DOHH2 (cell line): ENCODE measurements around the gene URGCP.

Source experiments
- EZH2phosphoT487 ChIP-seq: fragments of 200-600 bp; sonication (generic); IDR thresholded peaks from 2 replicates; pipeline ENCODE4 v1.6.1; 2017; ENCODE audit warnings: borderline replicate concordance, mild to moderate bottlenecking, antibody characterized with exemption, low read length, moderate library complexity, mixed read lengths
- TF ChIP-seq, protein P1 (sequence below): fragments of 200-600 bp; sonication (generic); IDR thresholded peaks from one replicate; pipeline ENCODE4 v1.5.1; 2014; ENCODE audit warnings: antibody characterized with exemption, mild to moderate bottlenecking, low read depth, low read length; ENCODE audit not compliant: poor library complexity, severe bottlenecking

DNA sequence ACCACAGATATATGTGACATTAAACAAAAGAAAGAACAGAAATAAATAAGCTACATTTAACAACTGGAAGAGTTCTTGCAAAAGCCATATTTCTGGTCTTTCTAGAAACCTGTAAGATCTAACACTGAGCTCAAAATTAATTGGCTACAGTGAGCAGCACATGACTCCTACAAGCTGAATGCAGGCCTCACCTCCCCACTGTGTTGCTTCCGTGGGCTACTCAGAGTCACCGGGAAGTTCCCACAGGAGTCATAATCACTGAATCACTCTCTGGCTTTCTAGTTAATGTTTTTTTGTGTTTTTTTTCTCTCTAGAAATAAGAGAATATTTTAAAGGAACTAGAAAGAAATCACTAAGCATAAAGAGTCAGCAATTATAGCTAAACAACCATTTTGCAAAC is 26.9 kb downstream of the URGCP start:
- TF ChIP-seq, protein P1, sequence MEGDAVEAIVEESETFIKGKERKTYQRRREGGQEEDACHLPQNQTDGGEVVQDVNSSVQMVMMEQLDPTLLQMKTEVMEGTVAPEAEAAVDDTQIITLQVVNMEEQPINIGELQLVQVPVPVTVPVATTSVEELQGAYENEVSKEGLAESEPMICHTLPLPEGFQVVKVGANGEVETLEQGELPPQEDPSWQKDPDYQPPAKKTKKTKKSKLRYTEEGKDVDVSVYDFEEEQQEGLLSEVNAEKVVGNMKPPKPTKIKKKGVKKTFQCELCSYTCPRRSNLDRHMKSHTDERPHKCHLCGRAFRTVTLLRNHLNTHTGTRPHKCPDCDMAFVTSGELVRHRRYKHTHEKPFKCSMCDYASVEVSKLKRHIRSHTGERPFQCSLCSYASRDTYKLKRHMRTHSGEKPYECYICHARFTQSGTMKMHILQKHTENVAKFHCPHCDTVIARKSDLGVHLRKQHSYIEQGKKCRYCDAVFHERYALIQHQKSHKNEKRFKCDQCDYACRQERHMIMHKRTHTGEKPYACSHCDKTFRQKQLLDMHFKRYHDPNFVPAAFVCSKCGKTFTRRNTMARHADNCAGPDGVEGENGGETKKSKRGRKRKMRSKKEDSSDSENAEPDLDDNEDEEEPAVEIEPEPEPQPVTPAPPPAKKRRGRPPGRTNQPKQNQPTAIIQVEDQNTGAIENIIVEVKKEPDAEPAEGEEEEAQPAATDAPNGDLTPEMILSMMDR, result no peak
- TF ChIP-seq EZH2phosphoT487, result no peak
